LNCaP clone FGC (cell line): ENCODE results near the gene SLC39A11.

ENCODE experiments used
- DNase-seq: peaks from one replicate; pipeline ENCODE4 v3.0.0-alpha.2; 2011; ENCODE audit warnings: low read depth
- H3K4me3 ChIP-seq: 2 replicates; pipeline ENCODE4 v1.5.1; 2011; ENCODE audit warnings: mild to moderate bottlenecking, low read depth, low read length, control low read depth
- CTCF ChIP-seq: IDR thresholded peaks from 2 replicates; pipeline ENCODE4 v1.5.1; 2012; ENCODE audit warnings: mild to moderate bottlenecking; ENCODE audit not compliant: control insufficient read depth, insufficient read depth; ENCODE audit errors: extremely low read depth

Gene SLC39A11

GRCh38 chr17:72654706-72655105, 437.8 kb downstream of the SLC39A11 start:
- no peak for DNase-seq
- TF ChIP-seq CTCF: no peak
- no peak overlapping the region for H3K4me3 ChIP-seq

- DNase-seq: no peak
- H3K4me3 ChIP-seq: no peak overlapping the region
- TF ChIP-seq CTCF: no peak
These were observed 440.5 kb downstream of the SLC39A11 start for GRCh38 chr17:72651988-72652387.

- no peak for TF ChIP-seq CTCF
- H3K4me3 ChIP-seq: no peak overlapping the region
- no peak for DNase-seq
These were observed 443.8 kb downstream of the SLC39A11 start for GRCh38 chr17:72648702-72649101.

- no peak for TF ChIP-seq CTCF
- no peak for DNase-seq
- no peak overlapping the region for H3K4me3 ChIP-seq
These were observed 446.3 kb downstream of the SLC39A11 start for GRCh38 chr17:72646176-72646575.

GRCh38 chr17:72644492-72644891, 448.0 kb downstream of the SLC39A11 start:
- no peak for DNase-seq
- no peak for TF ChIP-seq CTCF
- H3K4me3 ChIP-seq: no peak overlapping the region

GRCh38 chr17:72643575-72644216, 448.8 kb downstream of the SLC39A11 start:
- no peak overlapping the region for H3K4me3 ChIP-seq
- no peak for DNase-seq
- no peak for TF ChIP-seq CTCF

GRCh38 chr17:72642720-72643119, 449.8 kb downstream of the SLC39A11 start:
- no peak for DNase-seq
- no peak overlapping the region for H3K4me3 ChIP-seq
- TF ChIP-seq CTCF: no peak
